Spinal cord (tissue), 10 donors: ENCODE measurements around the gene TRAP1. TPM values are rescaled to one million over a fixed set of nuclear protein-coding genes. Genes with fewer than 3 reads are reported as not detected.

Experiments used
- DNase-seq, 6 donors: peaks; one replicate each; pipeline versions ENCODE4 v3.0.0 to v3.0.0-alpha.2; 2013 to 2015; ENCODE audit warnings: low spot score in 6 of 6, low read depth in 4 of 6
- H3K27ac ChIP-seq: one replicate; pipeline ENCODE4 v1.5.1; 2013; ENCODE audit warnings: low read depth, low read length, control low read depth
- H3K27me3 ChIP-seq: one replicate; pipeline ENCODE4 v1.6.1; 2013; ENCODE audit warnings: low read length; ENCODE audit not compliant: control insufficient read depth, insufficient read depth
- H3K36me3 ChIP-seq: one replicate; pipeline ENCODE4 v1.6.1; 2013; ENCODE audit warnings: low read length; ENCODE audit not compliant: control insufficient read depth, insufficient read depth
- H3K4me1 ChIP-seq: one replicate; pipeline ENCODE4 v1.6.1; 2013; ENCODE audit warnings: low read length; ENCODE audit not compliant: control insufficient read depth, insufficient read depth
- H3K4me3 ChIP-seq: one replicate; pipeline ENCODE4 v1.5.1; 2013; ENCODE audit warnings: low read depth, low read length, control low read depth
- H3K9me3 ChIP-seq: one replicate; pipeline ENCODE4 v1.6.1; 2013; ENCODE audit warnings: low read length; ENCODE audit not compliant: control insufficient read depth, insufficient read depth
- WGBS: methylation state at CpG from one replicate; pipeline ENCODE4 v1.1.5; 2013; ENCODE audit warnings: missing lambda C conversion rate; ENCODE audit not compliant: insufficient coverage; 5-methylcytosine and 5-hydroxymethylcytosine counted together
- polyA plus RNA-seq, 2 donors: library from polyadenylated mRNA; unstranded; fragments of 120-200 nt; gene quantifications; one replicate each; pipeline ENCODE4 v1.2.1, GENCODE V29; 2013; ENCODE audit not compliant: insufficient read length in 2 of 2
- total RNA-seq, 2 donors: library from RNA; depleted of rRNA in 1 of 2; stranded (reverse); fragments of 120-200 nt in 1 of 2; fragments of >200 nt in 1 of 2; gene quantifications; one replicate each; pipeline versions ENCODE4 v1.2.3 to v1.2.4, GENCODE V29; 2013 to 2014
- donor health status: healthy.

Gene TRAP1
- total and polyA plus RNA-seq, 4 donors = 68.1 to 142 (median 82.8) TPM

DNA sequence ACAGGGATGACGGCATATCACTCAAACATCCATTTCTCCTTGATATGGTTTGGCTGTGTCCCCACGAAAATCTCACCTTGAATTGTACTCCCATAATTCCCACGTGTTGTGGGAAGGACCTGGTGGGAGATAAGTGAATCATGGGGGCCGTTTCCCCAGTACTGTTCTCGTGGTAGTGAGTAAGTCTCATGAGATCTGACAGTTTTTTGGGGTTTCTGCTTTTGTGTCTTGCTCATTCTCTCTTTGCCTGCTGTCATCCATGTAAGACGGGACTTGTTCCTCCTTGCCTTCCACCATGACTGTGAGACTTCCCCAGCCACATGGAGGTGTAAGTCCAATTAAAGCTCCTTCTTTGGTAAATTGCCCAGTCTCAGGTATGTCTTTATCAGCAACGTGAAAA lies 30.3 kb downstream of the TRAP1 start:
- peaks cover 59% of the 10 kb centered on the region for H3K36me3 ChIP-seq
- H3K27me3 ChIP-seq = no peaks in the 10 kb centered on the region
- DNase-seq = no peak
- H3K27ac ChIP-seq = no peak overlapping the region
- WGBS = 100% methylated on average over 2 of the region's 7 CpGs
- no peak overlapping the region for H3K4me3 ChIP-seq
- H3K4me1 ChIP-seq = peaks cover 12% of the 10 kb centered on the region
- H3K9me3 ChIP-seq = no peaks in the 10 kb centered on the region

DNA sequence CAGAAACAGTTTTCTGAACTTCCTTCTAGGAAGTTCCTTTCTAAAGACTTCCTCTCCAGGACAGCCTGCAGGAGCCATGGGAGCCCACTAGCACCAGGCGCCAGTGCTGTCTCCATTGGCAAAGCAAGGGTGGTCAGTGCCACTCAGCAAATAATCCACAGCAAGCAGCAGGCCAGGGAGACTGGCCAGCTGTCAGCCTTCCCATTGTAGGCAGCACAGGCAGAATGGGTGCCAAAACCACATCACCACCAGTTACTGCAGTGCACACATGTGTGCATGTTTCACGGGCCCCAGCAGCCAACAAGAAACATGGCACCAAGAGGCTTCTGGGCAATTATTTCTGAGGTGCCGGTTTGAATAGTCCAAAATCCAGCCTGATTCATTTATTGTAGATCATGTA lies 36.1 kb downstream of the TRAP1 start:
- no peak overlapping the region for H3K4me3 ChIP-seq
- 54% methylated on average over 2 of the region's 3 CpGs for WGBS
- H3K36me3 ChIP-seq = peaks cover 78% of the 10 kb centered on the region
- H3K9me3 ChIP-seq = no peaks in the 10 kb centered on the region
- peak in 3 of 6 donors; percentile 11 to 61 (median 38) for DNase-seq
- H3K27me3 ChIP-seq = no peaks in the 10 kb centered on the region
- peaks cover 9% of the 10 kb centered on the region for H3K4me1 ChIP-seq
- H3K27ac ChIP-seq = peak overlapping the region; percentile 25

DNA sequence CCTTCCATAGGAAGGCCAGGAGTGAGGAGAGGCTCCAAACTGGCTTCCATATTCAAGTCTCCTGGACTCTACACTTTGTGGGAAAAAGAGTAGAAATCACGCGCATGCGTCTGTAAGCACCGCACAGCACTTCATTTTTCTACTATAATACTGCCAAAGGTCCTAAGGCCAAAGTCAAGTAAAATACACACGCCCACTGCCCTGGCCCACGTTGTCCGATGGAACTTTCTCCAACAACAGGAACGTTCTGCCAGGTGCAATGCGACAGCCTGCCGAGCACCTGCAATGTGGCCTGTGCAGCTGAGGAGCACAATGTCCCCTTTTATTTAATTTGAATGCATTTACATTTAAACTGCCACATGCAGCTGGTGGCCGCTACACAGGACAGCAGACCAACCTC lies 39.3 kb downstream of the TRAP1 start:
- DNase-seq = no peak
- H3K4me1 ChIP-seq = peaks cover 13% of the 10 kb centered on the region
- H3K36me3 ChIP-seq = peaks cover 92% of the 10 kb centered on the region
- H3K4me3 ChIP-seq = no peak overlapping the region
- no peaks in the 10 kb centered on the region for H3K27me3 ChIP-seq
- H3K9me3 ChIP-seq = no peaks in the 10 kb centered on the region
- no peak overlapping the region for H3K27ac ChIP-seq
- 69% methylated on average over 9 of the region's 11 CpGs for whole genome bisulfite sequencing

DNA sequence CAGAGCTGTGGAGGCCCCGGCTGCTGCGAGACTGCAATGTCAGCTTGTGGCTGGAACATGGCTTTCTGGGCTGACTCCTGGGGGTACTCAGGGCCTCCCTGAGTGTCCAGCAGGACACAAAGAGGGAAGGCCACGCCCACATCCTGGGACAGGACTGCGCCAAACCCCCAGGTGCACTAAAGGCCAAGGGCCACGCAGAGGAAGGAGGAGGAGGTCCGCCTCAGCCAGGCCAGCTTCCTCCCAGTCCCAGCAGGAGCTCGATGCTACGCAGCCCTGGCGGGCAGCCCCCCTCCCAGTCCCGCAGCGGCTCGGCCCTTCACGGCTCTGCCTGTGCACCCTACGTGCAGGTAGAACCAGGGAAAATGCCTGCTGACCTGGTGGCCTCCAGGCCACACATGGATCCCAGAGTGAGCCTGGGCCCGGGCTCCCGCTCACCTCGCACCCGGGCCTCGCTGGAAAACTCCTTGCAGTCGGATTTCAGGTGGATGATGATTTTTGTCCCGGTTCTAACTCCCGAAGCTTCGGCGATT lies 41.7 kb downstream of the TRAP1 start:
- no peaks in the 10 kb centered on the region for H3K27me3 ChIP-seq
- 82% methylated on average over 21 of the region's 24 CpGs for WGBS
- H3K36me3 ChIP-seq = peaks cover 99% of the 10 kb centered on the region
- no peak overlapping the region for H3K27ac ChIP-seq
- no peak for DNase-seq
- no peaks in the 10 kb centered on the region for H3K9me3 ChIP-seq
- no peak overlapping the region for H3K4me3 ChIP-seq
- peaks cover 12% of the 10 kb centered on the region for H3K4me1 ChIP-seq

DNA sequence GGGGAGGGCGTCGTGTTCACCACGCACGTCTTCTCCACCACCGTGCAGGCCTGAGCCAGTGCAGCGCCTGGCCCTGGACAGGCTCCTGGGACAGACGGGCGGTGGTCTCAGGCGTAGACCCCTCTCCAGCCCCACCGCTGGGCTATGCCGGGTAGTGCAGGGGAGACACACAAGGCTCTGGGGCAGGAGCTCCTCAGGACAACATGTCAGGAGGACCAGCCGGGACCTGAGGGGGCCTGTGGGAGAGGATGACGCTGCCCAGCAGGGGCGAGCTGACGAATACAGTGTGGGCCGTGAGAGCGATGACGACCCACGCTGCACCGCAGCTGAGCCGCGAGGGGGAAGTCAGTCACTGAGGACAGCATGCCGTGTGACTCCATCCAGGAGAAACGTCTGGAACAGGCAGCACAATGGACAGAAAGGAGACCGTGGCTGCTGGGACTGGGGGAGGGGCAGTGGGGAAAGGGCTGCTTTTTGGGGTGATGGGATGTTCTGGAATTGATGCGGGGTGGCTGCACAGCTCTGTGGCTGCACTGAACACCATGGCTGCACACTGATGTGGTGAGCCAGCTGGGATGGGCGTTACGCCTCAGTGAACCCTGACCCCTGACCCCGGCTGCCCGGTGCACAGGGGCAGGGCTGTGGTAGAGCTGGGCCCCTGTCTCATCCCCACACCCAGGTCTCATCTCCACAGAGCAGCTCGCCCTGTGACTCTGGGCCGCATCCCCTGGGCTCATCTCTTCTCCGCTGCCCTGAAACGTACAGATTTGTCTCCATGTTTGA lies 42.6 kb downstream of the TRAP1 start:
- Histone ChIP-seq H3K36me3 (peaks cover 93% of the 10 kb centered on the region), H3K4me1 (peaks cover 8% of the 10 kb centered on the region), H3K27me3 (no peaks in the 10 kb centered on the region), H3K4me3 (no peak overlapping the region), H3K9me3 (no peaks in the 10 kb centered on the region), H3K27ac (no peak overlapping the region)
- no peak for DNase-seq
- 84% methylated on average over 33 of the region's 34 CpGs for WGBS

DNA sequence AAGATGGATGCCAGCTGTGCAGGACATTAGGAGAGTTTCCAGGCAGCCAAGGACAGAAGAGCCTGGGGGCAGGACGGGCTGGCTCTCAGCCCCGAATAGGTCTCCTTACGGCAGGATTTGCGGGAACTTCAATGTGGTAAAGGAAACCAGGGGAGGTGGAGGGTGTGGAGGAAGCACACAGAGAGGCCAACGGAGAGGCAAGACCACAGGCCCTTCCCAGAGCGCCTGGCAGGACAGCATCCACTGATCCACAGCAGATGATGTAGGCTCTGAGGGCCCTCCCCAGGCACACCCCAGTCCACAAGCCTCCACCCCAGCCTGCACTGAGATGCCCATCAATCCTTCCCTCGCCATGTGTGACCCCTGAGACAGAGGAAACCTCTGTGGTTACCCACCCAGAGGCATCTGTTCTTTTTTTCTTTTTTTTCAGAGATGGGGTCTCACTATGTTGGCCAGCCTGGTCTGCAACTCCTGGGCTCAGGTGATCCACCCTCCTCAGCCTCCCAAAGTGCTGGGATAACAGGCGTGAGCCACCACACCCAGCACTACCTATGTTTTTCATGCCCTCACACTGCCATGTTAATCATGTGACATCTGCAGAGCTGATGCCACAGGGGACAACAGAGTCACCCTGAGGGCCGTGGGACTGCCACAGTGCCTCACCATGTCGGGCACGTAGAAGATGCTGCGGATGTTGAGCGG lies 43.5 kb downstream of the TRAP1 start:
- no peak overlapping the region for H3K4me3 ChIP-seq
- 98% methylated on average over 11 of the region's 13 CpGs for WGBS
- H3K27me3 ChIP-seq = no peaks in the 10 kb centered on the region
- peaks cover 90% of the 10 kb centered on the region for H3K36me3 ChIP-seq
- no peak for DNase-seq
- no peaks in the 10 kb centered on the region for H3K9me3 ChIP-seq
- H3K27ac ChIP-seq = no peak overlapping the region
- peaks cover 8% of the 10 kb centered on the region for H3K4me1 ChIP-seq

DNA sequence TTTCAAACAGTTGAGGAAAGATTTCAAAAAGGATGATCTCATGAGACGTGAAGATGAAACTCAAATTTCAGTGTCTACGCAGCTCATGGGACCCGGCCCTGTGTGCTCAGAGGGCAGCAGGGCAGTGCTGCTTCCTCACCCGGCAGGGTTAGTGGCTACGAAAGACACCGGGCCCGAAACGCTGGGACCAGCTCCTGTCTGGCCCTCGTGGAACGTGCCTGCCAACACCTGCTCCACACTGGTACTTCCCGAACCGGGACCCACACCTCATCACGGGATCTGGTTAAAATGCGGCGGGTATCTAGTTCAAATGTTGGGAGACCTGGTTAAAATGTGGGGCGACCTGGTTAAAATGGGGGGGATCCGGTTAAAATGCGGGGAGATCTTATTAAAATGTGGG lies 44.1 kb downstream of the TRAP1 start:
- Histone ChIP-seq H3K4me3 (no peak overlapping the region), H3K4me1 (peaks cover 8% of the 10 kb centered on the region), H3K27ac (no peak overlapping the region), H3K9me3 (no peaks in the 10 kb centered on the region), H3K27me3 (no peaks in the 10 kb centered on the region), H3K36me3 (peaks cover 88% of the 10 kb centered on the region)
- 95% methylated on average over 18 of the region's 18 CpGs for WGBS
- DNase-seq = no peak

DNA sequence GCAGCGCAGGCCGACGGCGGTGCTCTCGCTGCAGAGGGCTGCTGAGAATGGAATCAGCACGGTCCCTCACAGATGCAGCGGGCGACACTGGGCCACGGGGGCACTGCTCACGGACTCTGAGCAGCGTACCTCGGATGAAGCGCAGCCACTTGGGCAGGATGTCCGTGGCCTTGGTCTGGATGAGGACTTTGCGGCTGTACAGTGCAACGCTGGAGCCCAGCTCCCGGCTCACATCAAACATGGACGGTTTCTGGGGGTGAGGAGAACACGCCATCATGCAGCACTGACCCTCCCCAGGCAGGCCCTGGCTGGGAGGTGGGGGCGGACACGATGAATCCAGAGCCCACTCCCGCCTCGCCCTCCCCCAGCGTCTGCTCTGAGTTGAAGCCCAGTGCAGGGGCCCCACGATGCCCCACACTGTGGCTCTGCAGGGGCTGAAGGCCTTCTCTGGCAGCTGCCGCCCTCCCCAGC lies 44.7 kb downstream of the TRAP1 start:
- WGBS = 95% methylated on average over 26 of the region's 26 CpGs
- no peaks in the 10 kb centered on the region for H3K27me3 ChIP-seq
- no peak for DNase-seq
- H3K9me3 ChIP-seq = no peaks in the 10 kb centered on the region
- H3K27ac ChIP-seq = no peak overlapping the region
- H3K36me3 ChIP-seq = peaks cover 83% of the 10 kb centered on the region
- H3K4me1 ChIP-seq = peaks cover 8% of the 10 kb centered on the region
- no peak overlapping the region for H3K4me3 ChIP-seq

DNA sequence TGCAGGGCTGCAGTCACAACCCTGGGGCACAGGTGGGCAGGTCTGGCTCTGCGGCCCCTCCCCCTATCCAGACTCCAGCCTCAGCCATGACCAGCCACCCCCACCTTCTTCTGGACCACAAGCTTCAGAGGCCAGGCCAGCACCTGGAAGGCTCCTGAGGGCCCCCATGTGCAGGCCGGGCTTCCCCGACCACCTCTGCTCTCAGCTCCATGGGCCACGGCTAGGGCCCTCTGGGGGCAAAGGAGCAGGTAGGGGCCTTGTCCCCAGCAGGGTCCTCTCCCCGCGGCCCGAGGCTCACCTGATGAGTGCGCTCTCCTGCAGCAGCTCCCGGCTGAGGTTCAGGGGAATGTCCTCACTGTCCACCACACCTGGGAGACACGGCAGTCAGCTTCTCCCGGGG lies 45.9 kb downstream of the TRAP1 start:
- Histone ChIP-seq H3K4me1 (peaks cover 4% of the 10 kb centered on the region), H3K27ac (no peak overlapping the region), H3K4me3 (no peak overlapping the region), H3K36me3 (peaks cover 77% of the 10 kb centered on the region), H3K9me3 (no peaks in the 10 kb centered on the region), H3K27me3 (no peaks in the 10 kb centered on the region)
- no peak for DNase-seq
- 85% methylated on average over 10 of the region's 11 CpGs for WGBS
